GM19395 (cell line): Measurements from ENCODE around the gene SREBF2.

Experiments used
- ATAC-seq: cut with Tn5 transposase; IDR thresholded peaks from one replicate; pipeline ENCODE4 v1.9.1; 2021; ENCODE audit warnings: mild to moderate bottlenecking, moderate library complexity; ENCODE audit not compliant: unreplicated experiment

SREBF2 gene

DNA sequence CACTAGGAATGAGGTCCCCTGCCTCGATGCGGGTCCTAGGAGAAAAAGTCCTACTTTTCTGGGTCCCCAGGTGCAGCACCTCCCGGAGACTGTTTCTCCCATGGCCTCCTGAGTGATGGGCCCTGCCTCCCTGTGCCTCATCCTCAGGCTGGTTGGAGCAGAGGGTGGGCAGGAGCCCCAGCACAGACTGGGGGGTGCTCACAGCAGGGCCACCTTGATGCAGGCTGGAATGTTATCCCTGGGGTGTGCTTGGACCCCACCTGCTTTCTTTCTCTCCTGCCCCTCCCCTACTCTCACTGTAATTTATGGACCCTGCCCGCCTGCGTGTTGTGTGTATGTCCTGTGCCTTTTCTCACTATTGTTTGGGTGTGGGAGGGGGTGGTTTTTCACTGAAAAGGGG lies 73.9 kb downstream of the SREBF2 start:
- no peak for ATAC-seq

DNA sequence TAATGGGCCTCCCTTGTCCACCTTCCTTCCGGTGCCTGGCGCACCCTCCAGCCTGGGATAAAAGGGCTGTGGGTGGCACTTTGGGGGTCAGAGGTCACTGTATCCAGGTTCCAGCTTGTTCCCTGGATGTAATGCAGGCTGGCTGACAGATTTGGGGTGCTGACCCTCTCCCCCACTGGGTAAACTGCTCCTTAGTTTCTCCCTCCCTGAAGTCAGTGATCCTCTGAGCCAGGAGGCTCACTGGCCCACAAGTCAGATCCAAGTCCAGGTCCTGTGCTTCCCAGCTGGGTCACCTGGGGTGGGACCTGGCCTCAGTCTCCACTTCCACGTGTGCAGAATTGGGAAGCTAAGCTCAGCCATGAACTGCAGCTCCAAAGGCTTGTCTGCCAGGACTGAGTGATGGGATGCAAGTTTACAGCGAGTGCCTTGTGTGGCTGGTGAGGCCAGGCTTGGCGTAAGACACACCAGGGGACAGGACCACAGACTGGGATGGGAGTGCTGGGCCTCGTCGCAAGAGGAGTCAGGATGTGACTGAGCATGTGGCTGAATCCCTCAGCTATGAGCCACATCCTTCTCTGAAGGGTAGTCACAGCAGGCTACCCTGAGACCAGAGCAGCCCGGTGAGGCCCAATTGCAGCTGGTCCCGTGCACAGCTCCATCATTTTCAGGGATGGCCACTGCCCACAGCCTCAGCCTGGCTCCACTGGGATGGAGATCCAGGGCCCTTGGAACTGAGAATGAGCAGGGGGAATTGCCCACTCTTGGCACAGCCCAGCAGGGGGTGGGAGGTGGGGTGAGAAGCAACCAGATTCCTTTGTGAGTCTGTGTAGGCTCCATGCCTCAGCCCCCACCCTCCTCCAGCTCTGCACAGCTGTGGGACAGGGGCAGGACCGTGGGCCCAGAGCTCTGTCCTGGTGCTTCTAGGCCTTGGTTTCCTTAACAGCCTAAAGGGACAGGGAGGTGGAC lies 74.8 kb downstream of the SREBF2 start:
- ATAC-seq, result no peak

DNA sequence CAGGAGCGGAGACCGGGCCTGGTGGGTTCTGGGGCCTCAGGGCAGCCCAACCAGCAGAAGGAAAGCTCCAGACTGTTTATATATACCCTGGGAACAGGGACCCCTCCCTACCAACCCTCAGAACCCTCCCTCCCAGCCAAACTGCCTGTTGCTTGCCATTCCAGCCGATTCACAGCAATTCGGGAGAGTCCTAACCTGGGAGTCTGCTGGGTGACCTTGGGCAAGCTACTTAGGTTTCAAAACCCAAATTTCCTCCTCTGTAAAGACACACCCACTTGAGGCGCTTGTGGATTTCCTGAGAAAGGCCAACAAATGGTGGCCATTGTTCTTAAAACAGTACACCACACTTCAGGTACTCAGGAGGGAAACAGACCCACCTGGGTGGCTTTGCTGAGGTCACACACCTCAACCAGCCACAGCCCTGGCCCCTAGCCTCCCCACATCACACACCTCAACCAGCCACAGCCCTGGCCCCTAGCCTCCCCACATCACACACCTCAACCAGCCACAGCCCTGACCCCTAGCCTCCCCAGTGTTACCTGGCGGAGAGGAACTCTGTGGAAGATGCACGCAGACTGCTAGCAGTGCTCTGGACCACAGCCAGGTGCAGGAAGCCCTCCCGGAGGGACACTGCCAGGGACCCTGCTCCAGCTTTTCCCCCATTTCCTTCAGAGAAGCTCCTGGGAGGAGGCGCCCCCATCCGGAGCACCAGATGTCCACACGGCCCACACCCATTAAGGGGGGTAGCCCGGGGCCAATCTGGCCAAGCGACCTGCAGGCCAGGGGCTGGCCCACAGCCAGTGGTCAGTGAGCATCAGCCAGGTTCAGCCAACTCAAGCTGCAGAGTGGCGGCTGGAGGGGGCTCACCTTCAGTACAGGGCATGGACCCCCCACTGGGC lies 75.8 kb downstream of the SREBF2 start:
- ATAC-seq, result no peak

DNA sequence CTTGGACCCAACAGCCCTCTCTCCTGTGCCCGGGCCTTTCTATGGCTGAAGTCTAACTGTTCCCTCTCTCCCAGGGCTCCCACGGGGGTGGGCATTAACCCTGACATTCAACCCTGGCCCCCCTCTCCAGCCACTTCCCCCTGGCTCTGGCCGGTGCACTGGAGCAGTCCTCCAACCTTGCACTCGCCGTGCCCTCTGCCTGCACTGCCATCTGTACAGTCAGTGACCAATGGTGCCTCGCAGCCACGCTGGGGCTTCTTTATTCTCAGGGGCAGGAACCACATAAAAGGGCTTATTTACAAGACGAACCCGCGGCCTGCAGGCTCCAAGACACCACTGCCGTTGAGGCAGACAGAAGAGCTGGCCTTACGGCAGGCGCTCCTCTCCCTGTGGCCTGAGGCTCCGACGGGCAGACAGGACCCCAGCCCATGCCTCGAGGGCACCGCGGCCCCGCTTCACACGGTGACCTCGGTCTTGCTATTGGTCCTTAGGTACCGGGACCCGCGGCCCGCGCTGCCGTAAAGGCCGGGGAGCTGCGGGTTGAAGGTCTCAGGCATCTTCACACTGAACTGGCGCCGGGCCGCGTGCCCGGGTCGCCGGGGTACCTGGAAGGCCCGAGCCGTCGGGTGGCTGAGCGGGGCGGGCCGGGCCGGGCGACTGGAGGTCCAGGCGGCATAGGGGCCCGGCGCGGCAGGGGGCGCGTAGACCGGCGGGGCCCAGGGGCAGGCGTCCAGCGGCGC lies 76.6 kb downstream of the SREBF2 start:
- ATAC-seq, result no peak

DNA sequence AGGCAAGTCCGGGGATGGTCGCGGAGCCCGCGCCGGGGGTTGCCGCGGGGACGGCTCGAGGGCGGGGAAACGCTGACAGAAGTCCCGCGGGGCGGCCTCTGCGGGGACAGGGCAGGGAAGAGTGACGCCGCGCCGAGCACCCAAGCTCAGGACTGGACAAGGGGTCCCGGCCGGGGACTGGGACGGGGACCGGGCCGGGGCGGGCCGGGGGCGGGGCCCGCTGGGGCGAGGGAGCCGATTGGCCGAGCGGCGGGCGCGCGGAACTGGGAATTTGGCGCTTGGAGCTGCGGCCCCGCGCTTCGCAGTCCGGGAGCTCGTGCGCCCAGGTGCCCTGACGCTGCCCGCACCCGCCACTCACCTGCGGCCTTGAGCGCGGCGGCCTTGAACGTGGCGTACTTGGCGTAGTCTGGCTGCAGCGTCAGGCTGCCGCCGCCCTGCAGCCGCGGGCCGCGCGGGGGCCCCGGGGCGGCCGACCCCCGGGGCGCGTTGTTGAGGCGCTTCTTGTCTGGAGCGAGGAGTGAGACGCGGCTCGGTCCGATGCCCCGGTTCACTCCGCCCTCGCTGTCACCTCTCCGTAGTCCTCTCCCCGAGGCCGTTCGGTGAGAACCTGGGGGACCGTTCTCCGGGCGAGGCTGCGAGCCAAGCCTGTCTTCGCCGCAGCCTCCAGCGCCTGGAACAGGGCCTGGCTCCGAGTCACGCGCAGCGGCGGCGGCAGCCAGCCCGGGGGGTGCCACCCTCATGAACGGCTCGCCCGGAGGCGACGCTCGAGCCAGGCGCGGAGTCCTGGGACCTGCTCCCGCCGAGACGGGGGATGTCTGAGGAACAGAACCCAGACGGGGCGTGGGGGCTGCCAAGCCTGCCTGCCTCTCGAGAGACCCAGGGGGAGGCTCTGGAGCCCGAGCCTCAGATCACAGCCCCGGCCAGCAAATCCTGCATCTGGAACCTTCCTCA lies 77.4 kb downstream of the SREBF2 start:
- no peak for ATAC-seq

GRCh38 chr22:41911001-41911611 lies 78.2 kb downstream of the SREBF2 start:
- no peak for ATAC-seq

- no peak for ATAC-seq
These were observed 79.6 kb downstream of the SREBF2 start for GRCh38 chr22:41912338-41913039.

GRCh38 chr22:41913040-41913719 lies 80.3 kb downstream of the SREBF2 start:
- no peak for ATAC-seq

- no peak for ATAC-seq
These were observed 81.1 kb downstream of the SREBF2 start for GRCh38 chr22:41913842-41914534.

- no peak for ATAC-seq
These were observed 81.7 kb downstream of the SREBF2 start for GRCh38 chr22:41914611-41915034.

- ATAC-seq, result no peak
These were observed 82.3 kb downstream of the SREBF2 start, which contains the start of gene SHISA8 for GRCh38 chr22:41915035-41915785. Gene SHISA8 (minus strand): TSS chr22:41915074. CDS start chr22:41914667, 407 bp downstream.

- no peak for ATAC-seq
These were observed 83.0 kb downstream of the SREBF2 start for GRCh38 chr22:41915786-41916493.

- ATAC-seq, result no peak
These were observed 83.9 kb downstream of the SREBF2 start for GRCh38 chr22:41916745-41917358.

- ATAC-seq, result no peak
These were observed 84.5 kb downstream of the SREBF2 start for GRCh38 chr22:41917375-41917902.
